ENCODE measurements around the gene ATF7.

- TF ChIP-seq CTCF (IDR thresholded peaks at IDR 0.05) (no peak), POLR2A (IDR thresholded peaks at IDR 0.05) (no peak)
Observed at GRCh38 chr12:53592426-53592825, 33.8 kb downstream of the ATF7 start.
